HG03571 (cell line): ENCODE measurements around the gene PPP1R13B.

Source experiments
- ATAC-seq: cut with Tn5 transposase; IDR thresholded peaks from one replicate; pipeline ENCODE4 v1.9.1; 2021; ENCODE audit not compliant: unreplicated experiment

PPP1R13B gene

GRCh38 chr14:103880348-103881267 lies 33.2 kb upstream of the PPP1R13B start:
- ATAC-seq: no peak

GRCh38 chr14:103879570-103880347 lies 32.4 kb upstream of the PPP1R13B start:
- no peak for ATAC-seq

GRCh38 chr14:103879118-103879569 lies 31.8 kb upstream of the PPP1R13B start:
- ATAC-seq: no peak

DNA sequence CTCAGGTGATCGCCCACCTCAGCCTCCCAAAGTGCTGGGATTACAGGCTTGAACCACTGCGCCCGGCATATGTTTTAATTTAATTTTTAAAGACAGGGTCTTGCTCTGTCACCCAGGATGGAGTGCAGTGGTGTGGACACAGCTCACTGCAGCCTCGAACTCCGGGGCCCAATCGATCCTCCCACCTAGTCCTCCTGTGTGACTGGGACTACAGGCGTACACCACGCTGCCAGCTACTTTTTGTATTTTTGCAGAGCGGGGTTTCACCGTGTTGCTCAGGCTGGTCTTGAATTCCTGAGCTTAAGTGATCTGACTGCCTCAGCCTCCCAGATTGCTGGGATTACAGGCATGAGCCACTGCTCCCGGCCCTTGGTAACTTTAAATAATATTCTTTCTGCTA lies 30.8 kb upstream of the PPP1R13B start:
- ATAC-seq: no peak

DNA sequence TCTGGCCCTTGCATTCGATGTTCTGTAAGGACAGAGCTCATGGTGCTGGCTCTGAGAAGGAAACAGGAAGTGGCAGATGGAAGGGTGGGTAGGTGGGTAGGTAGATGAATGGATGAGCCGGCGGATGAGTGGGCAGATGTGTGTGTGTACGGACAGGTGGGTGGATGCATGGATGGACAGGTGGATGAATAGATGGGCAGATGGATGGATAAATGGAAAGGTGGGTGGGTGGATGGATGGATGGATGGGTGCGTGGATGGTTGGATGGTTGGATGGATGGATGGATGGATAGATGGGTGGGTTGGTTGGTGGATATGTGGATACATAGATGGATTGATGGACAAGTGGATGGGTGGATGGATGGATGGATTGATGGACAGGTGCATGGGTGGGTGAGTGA lies 27.6 kb upstream of the PPP1R13B start:
- no peak for ATAC-seq

DNA sequence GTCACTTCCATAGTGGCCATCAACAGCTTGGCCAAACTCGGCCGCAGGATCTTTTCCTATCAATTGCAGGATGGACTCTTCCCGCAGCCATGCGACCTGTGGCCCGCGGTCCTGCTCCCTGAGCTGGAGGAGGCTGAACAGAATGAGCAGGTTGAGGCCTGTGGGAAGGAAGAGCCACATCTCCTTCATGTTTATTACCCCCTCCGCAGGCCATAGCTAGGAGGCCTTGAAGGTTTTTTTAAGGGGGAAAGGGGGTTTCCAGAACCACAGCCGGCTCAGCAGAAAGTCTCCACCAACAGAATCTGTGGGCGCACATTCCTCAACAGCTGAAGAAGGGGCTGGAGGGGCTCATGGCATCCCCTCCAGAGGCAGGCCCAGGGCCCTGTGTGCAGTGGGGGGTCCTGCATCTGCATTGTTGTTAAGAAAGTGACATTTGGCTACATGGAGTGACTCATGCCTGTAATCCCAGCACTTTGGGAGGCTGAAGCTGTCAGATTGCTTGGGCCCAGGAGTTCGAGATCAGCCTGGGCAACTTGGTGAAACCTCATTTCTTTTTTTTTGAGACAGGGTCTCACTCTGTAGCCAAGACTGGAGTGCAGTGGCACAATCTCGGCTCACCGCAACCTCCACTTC lies 25.2 kb upstream of the PPP1R13B start:
- ATAC-seq: no peak

DNA sequence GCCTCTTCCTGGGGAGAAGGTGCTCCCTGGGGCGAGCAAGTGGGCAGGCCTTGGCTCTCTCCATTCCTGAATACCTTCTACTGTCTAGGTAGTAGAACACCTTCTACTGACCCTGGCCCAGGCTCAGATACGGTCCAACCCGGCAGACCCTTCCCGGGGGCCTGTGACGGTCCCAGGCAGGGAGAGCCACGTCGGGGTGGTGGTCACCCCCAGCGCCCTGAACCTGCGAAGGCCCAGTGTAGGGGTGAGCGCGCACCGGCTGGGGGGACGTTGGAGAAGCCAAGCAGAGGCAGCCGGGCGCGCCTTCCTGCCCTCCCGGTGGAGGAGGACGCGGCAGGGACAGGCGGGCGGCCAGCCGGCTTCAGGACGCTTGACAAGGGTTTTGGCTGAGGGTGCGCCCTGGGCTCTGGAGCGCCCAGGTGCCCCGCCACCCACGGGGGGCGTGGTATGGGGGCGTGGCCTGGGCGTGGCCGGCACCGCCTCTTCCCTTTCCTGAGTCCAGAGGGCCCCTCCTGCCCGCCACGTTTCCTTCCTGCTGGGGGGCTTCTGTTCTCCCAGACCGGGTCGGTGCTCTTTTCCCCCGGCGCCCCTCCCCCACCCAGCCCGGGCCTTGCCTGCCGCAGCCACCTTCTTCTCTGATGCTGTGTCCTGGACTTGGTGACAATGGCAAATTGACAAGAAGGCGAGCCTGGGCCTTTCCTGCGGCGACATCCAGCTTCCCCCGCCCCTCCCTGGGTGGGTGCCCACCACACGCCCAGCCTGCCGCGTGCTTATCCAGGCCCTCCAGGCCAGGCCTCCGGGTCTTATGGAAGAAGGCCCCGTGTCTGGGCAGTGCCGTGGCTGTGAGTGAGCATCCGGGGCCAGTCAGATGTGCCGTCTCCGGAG lies 24.5 kb upstream of the PPP1R13B start:
- no peak for ATAC-seq

GRCh38 chr14:103870891-103871595 lies 23.7 kb upstream of the PPP1R13B start:
- no peak for ATAC-seq

DNA sequence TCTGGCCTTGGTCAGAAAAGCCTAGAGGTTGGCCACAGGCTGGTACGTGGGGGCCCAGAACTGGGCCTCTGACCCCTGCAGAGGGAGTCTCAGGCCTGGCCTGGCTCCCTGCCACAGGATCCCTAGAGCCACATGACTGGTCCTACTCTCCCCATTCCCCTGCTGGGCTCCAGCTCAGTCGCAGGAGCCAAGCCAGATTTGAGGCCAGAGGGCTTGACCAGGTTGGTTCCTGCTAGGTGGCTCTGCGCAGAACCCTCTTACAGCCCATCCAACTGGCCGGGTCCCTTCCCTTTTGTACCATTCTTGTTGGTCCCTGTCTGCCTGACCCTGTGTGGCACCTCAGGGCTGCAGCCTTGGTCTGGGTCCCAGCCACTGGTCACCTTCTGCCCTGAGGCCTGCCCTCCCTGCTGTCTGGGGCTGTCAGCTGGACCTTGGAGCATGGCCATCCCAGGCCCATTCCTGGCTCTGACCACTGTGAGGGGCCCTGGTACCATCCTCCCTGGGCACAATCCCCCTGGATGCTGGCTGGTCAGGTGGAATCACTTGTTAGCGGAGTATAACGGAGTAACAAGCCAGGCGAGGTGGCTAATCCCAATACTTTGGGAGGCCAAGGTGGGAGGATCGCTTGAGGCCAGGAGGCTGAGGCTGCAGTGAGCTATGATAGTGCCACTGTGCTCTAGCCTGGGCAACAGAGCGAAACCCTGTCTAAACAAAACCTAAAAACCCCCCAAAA lies 22.9 kb upstream of the PPP1R13B start:
- ATAC-seq: no peak

- no peak for ATAC-seq
These were observed 22.2 kb upstream of the PPP1R13B start for GRCh38 chr14:103869406-103870143.

- ATAC-seq: no peak
These were observed 21.0 kb upstream of the PPP1R13B start for GRCh38 chr14:103868242-103868897.

- no peak for ATAC-seq
These were observed 20.2 kb upstream of the PPP1R13B start for GRCh38 chr14:103867523-103867953.

DNA sequence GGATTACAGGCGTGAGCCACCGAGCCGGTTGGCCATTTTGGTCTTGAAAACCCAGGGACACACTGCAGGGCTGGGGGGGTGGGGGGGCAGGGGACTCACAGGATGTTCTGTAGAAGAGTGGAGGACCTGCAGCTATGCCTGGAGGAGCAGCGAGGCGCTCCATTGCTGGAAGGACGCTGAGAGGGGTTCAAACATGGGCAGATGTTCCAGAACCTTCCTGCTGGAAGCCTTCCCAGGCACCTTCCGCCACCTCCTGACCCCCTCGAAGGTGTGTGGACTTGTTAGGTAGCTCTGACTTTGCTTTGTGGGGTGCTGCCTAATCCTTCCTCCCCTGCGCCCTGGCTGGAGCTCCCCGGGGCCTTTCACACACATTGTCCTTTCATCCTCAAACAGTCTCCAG lies 19.6 kb upstream of the PPP1R13B start:
- ATAC-seq: no peak

GRCh38 chr14:103863245-103863644 lies 15.9 kb upstream of the PPP1R13B start:
- ATAC-seq: no peak

- ATAC-seq: no peak
These were observed 15.0 kb upstream of the PPP1R13B start for GRCh38 chr14:103862393-103862782.

DNA sequence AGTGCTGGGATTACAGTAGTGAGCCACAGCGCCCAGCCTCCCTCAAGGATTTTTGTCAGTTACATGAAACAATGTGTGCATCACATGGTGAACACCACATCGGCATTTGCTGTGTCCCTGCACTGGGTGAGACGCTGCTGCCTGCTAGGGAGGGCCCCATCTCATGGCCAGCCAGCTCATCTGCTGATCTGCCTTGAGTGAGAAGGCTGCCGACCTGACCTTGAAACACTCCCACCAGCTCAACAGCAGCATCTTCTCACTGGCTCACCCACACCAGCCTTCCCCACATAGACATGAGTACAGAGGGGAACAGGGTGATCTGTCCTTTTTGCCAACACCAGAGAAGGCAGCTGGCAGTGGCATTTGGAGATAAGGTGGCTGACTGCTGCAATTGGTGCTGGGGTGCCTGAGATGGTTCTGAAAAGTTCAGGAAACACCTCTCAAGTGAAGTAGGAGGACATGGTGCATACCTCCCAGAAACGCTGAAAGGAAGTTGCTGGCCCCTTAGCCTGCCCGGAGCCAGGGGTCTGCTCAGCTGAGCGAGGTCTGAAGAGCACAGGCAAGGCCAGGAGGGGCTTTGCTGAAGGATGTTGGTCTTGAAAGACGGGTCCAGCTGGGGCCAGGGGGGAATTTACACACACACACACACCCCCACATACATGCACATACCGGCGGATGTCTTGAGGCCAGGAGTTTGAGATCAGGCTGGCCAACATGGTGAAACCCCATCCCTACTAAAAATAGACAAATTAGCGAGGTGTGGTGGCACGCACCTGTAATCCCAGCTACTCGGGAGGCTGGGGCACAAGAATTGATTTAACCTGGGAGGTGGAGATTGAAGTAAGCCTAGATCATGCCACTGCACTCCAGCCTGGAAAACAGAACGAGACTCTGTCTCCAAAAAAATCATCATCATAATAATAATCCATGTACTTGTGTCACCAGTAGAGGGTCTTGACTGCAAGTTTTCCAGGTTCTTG lies 14.3 kb upstream of the PPP1R13B start:
- no peak for ATAC-seq
